Ascending aorta (tissue), 2 donors: ENCODE measurements around the gene POU5F1. TPM values are rescaled to one million over a fixed set of nuclear protein-coding genes. Genes with fewer than 3 reads are reported as not detected.
"Not testable (repeated sequence)": the region's sequence is repeated elsewhere in the genome, so short reads cannot be mapped to it uniquely, and the experiment has no call there.

Experiments
- DNase-seq, 2 donors: peaks; one replicate each; pipeline ENCODE4 v3.0.0-alpha.2; 2019; ENCODE audit warnings: low spot score in 2 of 2
- H3K27ac ChIP-seq, 2 donors: fragments of 200-600 bp; sonication (generic); one replicate each; pipeline ENCODE4 v1.5.1; 2016 to 2017; ENCODE audit warnings: mild to moderate bottlenecking in 1 of 2
- H3K27me3 ChIP-seq: fragments of 200-600 bp; sonication (generic); one replicate; pipeline ENCODE4 v1.5.1; 2017
- H3K36me3 ChIP-seq, 2 donors: fragments of 200-600 bp; sonication (generic); one replicate each; pipeline ENCODE4 v1.5.1; 2016
- H3K4me1 ChIP-seq, 2 donors: fragments of 200-600 bp; sonication (generic); one replicate each; pipeline ENCODE4 v1.5.1; 2016 to 2017; ENCODE audit warnings: mild to moderate bottlenecking in 1 of 2
- H3K4me3 ChIP-seq, 2 donors: fragments of 200-600 bp; sonication (generic); one replicate each; pipeline ENCODE4 v1.5.1; 2016 to 2017; ENCODE audit warnings: mild to moderate bottlenecking in 1 of 2
- H3K9me3 ChIP-seq, 2 donors: fragments of 200-600 bp; sonication (generic); one replicate each; pipeline ENCODE4 v1.5.1; 2016
- CTCF ChIP-seq, 3 experiments: fragments of 200-600 bp in 2 of 3; fragments of 450-650 bp in 1 of 3; sonication (generic) in 2 of 3; IDR thresholded peaks; one replicate each; pipeline ENCODE4 v1.5.1; 2016 to 2019; ENCODE audit warnings: antibody characterized with exemption in 3 of 3, mild to moderate bottlenecking in 1 of 3, moderate library complexity in 1 of 3
- intact Hi-C: fragments of 100-400 bp; cut with DNase I; formaldehyde crosslinking; loops from one replicate; pipeline ENCODE4 v1.15.1; 2023
- total RNA-seq: library from RNA; depleted of rRNA; stranded (reverse); fragments of >200 nt; gene quantifications from one replicate; pipeline ENCODE4 v1.1.0, GENCODE V29; 2016

Gene POU5F1
- total RNA-seq, 1 donor from 2014 or later, result not detected

- H3K27me3 ChIP-seq, result no peaks in the 10 kb centered on the region
- H3K9me3 ChIP-seq, result no peaks in the 10 kb centered on the region
- DNase-seq, result no peak
- intact Hi-C loops, result no loop called here
- no peaks in the 10 kb centered on the region for H3K4me1 ChIP-seq
- no peak overlapping the region for H3K4me3 ChIP-seq
- no peak overlapping the region for H3K27ac ChIP-seq
- no peak for TF ChIP-seq CTCF (IDR thresholded peaks at IDR 0.05)
- no peaks in the 10 kb centered on the region for H3K36me3 ChIP-seq
Observed at GRCh38 chr6:31193206-31193605, 22.7 kb upstream of the POU5F1 start.

DNA sequence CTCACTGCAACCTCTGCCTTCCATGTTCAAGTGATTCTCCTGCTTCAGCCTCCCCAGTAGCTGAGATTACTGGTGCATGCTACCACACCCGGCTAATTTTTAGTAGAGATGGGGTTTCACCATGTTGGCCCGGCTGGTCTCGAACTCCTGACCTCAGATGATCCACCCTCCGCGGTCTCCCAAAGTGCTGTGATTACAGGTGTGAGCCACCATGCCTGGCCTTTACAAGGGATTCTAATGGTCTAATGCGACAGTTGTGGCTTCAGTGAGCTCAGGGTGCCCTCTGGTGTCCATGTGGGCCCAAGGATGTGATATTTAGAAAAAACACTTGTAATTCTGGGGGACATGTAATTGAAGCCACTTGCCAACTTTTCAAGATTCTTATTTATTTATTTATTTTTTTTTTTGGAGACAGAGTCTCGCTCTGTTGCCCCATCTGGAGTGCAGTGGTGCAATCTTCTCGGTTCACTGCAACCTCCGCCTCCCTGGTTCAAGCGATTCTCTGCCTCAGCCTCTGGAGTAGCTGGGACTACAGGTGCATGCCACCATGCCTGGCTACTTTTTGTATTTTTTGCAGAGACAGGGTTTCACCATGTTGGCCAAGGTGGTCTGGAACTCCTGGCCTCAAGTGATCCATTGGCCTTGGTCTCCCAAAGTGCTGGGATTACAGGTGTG, 22.1 kb upstream of the POU5F1 start:
- not testable (repeated sequence) for H3K27ac ChIP-seq, H3K4me3 ChIP-seq, H3K36me3 ChIP-seq, H3K9me3 ChIP-seq, H3K4me1 ChIP-seq, H3K27me3 ChIP-seq
- peak in 1 of 2 donors; percentile 82 for DNase-seq
- peak; percentile 51 to 65 (median 59) for TF ChIP-seq CTCF (IDR thresholded peaks at IDR 0.05)
- intact Hi-C loops, result loop anchor here (1.0 kb wide), 1 partner anchor 55 kb away; no protein-coding TSS in a partner anchor

GRCh38 chr6:31190488-31190887, 20.0 kb upstream of the POU5F1 start:
- H3K27ac ChIP-seq, result no peak overlapping the region
- no peaks in the 10 kb centered on the region for H3K4me1 ChIP-seq
- intact Hi-C loops, result no loop called here
- TF ChIP-seq CTCF (IDR thresholded peaks at IDR 0.05), result no peak
- H3K27me3 ChIP-seq, result no peaks in the 10 kb centered on the region
- DNase-seq, result no peak
- no peak overlapping the region for H3K4me3 ChIP-seq
- H3K9me3 ChIP-seq, result no peaks in the 10 kb centered on the region
- H3K36me3 ChIP-seq, result no peaks in the 10 kb centered on the region

GRCh38 chr6:31189223-31189622, 18.7 kb upstream of the POU5F1 start:
- DNase-seq, intact Hi-C loops, H3K27me3 ChIP-seq, H3K4me1 ChIP-seq, H3K27ac ChIP-seq, H3K4me3 ChIP-seq, H3K36me3 ChIP-seq, H3K9me3 ChIP-seq: not testable (repeated sequence)

- no peaks in the 10 kb centered on the region for H3K27me3 ChIP-seq
- H3K27ac ChIP-seq, result no peak overlapping the region
- TF ChIP-seq CTCF (IDR thresholded peaks at IDR 0.05), result no peak
- DNase-seq, result no peak
- H3K9me3 ChIP-seq, result no peaks in the 10 kb centered on the region
- H3K4me1 ChIP-seq, result no peaks in the 10 kb centered on the region
- intact Hi-C loops, result no loop called here
- no peaks in the 10 kb centered on the region for H3K36me3 ChIP-seq
- no peak overlapping the region for H3K4me3 ChIP-seq
Observed at GRCh38 chr6:31187780-31188194, 17.3 kb upstream of the POU5F1 start.

DNA sequence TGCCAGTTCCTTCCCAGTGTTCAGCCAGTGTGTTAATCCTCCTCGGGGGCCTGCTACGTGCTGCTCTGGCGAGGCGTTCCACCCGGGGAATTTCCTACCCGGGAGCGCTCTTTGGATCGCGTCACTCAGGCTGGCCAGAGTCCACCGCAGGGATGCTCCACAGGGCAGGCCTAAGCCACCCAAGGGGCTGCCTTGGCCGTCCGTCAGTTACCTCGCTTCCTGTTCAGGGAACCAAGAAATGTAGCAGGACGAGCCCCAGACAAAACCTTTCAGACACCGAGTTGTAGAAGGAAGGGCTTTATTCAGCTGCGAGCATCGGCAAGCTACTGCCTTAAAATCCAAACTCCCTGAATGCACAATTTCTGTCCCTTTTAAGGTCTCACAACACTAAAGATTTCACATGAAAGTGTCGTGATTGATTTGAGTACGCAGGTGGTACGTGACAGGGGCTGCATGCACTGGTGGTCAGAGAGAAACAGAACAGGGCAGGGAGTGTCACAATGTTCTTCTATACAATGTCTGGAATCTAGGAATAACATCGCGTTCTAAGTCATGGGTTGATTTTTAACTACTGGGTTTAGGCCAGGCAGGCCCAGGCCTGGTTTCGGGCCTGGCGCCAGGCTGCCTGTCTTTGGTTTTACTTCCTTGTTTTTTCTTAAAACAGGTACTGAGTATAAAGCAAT, 15.7 kb upstream of the POU5F1 start:
- Histone ChIP-seq H3K27me3 (no peaks in the 10 kb centered on the region), H3K4me1 (no peaks in the 10 kb centered on the region), H3K36me3 (no peaks in the 10 kb centered on the region), H3K9me3 (no peaks in the 10 kb centered on the region), H3K27ac (peak overlapping the region; percentile 67 to 69), H3K4me3 (peak overlapping the region in 1 of 2 donors; percentile 33)
- no peak for DNase-seq
- intact Hi-C loops, result no loop called here
- TF ChIP-seq CTCF (IDR thresholded peaks at IDR 0.05), result no peak

GRCh38 chr6:31185695-31186051, 15.2 kb upstream of the POU5F1 start:
- H3K27me3 ChIP-seq, H3K9me3 ChIP-seq, H3K36me3 ChIP-seq, H3K4me1 ChIP-seq, DNase-seq, intact Hi-C loops: not testable (repeated sequence)
- H3K27ac ChIP-seq, result peak overlapping the region; percentile 67 to 69
- peak overlapping the region in 1 of 2 donors; percentile 33 for H3K4me3 ChIP-seq

GRCh38 chr6:31183859-31184258, 13.4 kb upstream of the POU5F1 start:
- H3K4me1 ChIP-seq, H3K27me3 ChIP-seq, H3K4me3 ChIP-seq, H3K9me3 ChIP-seq, intact Hi-C loops, H3K36me3 ChIP-seq, H3K27ac ChIP-seq, DNase-seq: not testable (repeated sequence)

DNA sequence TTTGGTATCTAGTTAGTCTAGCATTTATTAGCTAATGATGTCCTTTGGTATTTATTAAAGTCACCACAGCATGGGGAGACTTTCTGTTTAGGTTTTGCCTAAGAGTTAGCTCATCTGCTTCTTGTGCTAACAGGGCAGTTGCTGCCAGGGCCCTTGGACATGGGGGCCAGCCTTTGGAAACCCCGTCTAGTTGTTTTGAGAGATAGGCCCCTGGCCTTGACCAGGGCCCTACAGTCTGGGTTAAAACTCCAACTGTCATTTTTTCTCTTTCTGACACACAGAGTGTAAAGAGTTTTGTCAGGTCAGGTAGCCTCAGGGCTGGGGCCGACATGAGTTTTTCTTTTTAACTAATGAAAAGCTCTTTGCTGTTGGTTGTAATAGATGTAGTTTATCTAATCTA, 12.8 kb upstream of the POU5F1 start:
- intact Hi-C loops, result not testable (repeated sequence)

More for the DNA sequence above, 12.8 kb upstream of the POU5F1 start:
- H3K27ac ChIP-seq, H3K27me3 ChIP-seq, DNase-seq, H3K4me3 ChIP-seq, H3K9me3 ChIP-seq, H3K36me3 ChIP-seq, H3K4me1 ChIP-seq: not testable (repeated sequence)
